Adipocyte (in vitro differentiated cells): Measurements from ENCODE around the gene KIRREL3.
A peak's percentile ranks its signal among the peaks of the same experiment; 100 is the strongest.

ENCODE experiments used
- DNase-seq: peaks from one replicate; pipeline ENCODE4 v3.0.0-alpha.2; 2015; ENCODE audit warnings: low read depth
- H3K27me3 ChIP-seq: replicated peaks from 2 replicates; pipeline ENCODE4 v1.7.0; 2013; ENCODE audit warnings: mild to moderate bottlenecking, low read length, moderate library complexity; ENCODE audit not compliant: control insufficient read depth, insufficient read depth
- H3K36me3 ChIP-seq: 2 replicates; pipeline ENCODE4 v1.7.0; 2013; ENCODE audit warnings: low read length, mild to moderate bottlenecking, moderate library complexity; ENCODE audit not compliant: control insufficient read depth, insufficient read depth, severe bottlenecking
- H3K4me1 ChIP-seq: 2 replicates; pipeline ENCODE4 v1.7.0; 2013; ENCODE audit warnings: mild to moderate bottlenecking, low read length, moderate library complexity; ENCODE audit not compliant: control insufficient read depth, insufficient read depth
- H3K4me3 ChIP-seq: 2 replicates; pipeline ENCODE4 v1.7.0; 2013; ENCODE audit warnings: mild to moderate bottlenecking, low read length, moderate library complexity
- H3K9ac ChIP-seq: 2 replicates; pipeline ENCODE4 v1.7.0; 2013; ENCODE audit warnings: mild to moderate bottlenecking, low read length, moderate library complexity
- H3K9me3 ChIP-seq: 2 replicates; pipeline ENCODE4 v1.7.0; 2013; ENCODE audit warnings: mild to moderate bottlenecking, low read length, moderate library complexity; ENCODE audit not compliant: control insufficient read depth

Gene KIRREL3

GRCh38 chr11:126546694-126547093 lies 453.9 kb downstream of the KIRREL3 start:
- H3K9me3 ChIP-seq: no peaks in the 10 kb centered on the region

GRCh38 chr11:126546191-126546590 lies 454.4 kb downstream of the KIRREL3 start:
- no peak overlapping the region for H3K4me3 ChIP-seq
- no peak for DNase-seq
- no peaks in the 10 kb centered on the region for H3K36me3 ChIP-seq
- no peaks in the 10 kb centered on the region for H3K9me3 ChIP-seq
- H3K27me3 ChIP-seq: peaks cover 11% of the 10 kb centered on the region
- H3K9ac ChIP-seq: no peak overlapping the region
- peaks cover 5% of the 10 kb centered on the region for H3K4me1 ChIP-seq

More at GRCh38 chr11:126546694-126547093, 453.9 kb downstream of the KIRREL3 start:
- DNase-seq: no peak
- Histone ChIP-seq H3K36me3 (no peaks in the 10 kb centered on the region), H3K4me1 (peaks cover 5% of the 10 kb centered on the region), H3K4me3 (no peak overlapping the region), H3K9ac (no peak overlapping the region), H3K27me3 (peaks cover 11% of the 10 kb centered on the region)

GRCh38 chr11:126545057-126545555 lies 455.5 kb downstream of the KIRREL3 start:
- no peak overlapping the region for H3K9ac ChIP-seq
- H3K4me1 ChIP-seq: peaks cover 5% of the 10 kb centered on the region
- H3K36me3 ChIP-seq: no peaks in the 10 kb centered on the region
- H3K4me3 ChIP-seq: no peak overlapping the region
- no peak for DNase-seq
- H3K27me3 ChIP-seq: peaks cover 18% of the 10 kb centered on the region
- H3K9me3 ChIP-seq: no peaks in the 10 kb centered on the region

GRCh38 chr11:126544108-126545056 lies 456.2 kb downstream of the KIRREL3 start:
- no peak overlapping the region for H3K9ac ChIP-seq
- H3K9me3 ChIP-seq: peaks cover 2% of the 10 kb centered on the region
- H3K4me3 ChIP-seq: no peak overlapping the region
- H3K27me3 ChIP-seq: peaks cover 21% of the 10 kb centered on the region
- H3K4me1 ChIP-seq: peaks cover 5% of the 10 kb centered on the region
- no peaks in the 10 kb centered on the region for H3K36me3 ChIP-seq
- peak; percentile 13 for DNase-seq

DNA sequence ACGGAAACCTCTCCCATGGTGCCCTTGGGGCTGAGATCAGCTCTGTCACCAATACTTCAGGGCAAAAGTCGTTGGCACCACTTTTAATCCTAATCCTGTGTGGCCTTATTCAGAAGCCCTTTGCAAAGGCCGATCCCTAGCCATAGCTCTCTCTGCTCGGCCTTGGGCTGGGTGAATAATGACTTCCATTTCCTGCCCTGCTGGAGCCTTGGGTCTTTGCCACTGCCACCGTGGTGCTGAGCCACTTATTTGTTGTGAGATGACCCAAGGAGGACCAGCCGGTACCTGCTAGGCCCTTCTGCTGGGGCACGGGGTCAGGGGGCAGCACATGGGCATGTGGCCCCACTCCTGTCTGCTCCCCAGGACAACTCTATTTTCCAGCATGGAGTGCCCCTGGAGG lies 456.9 kb downstream of the KIRREL3 start:
- Histone ChIP-seq H3K27me3 (peaks cover 26% of the 10 kb centered on the region), H3K36me3 (no peaks in the 10 kb centered on the region), H3K4me1 (peaks cover 5% of the 10 kb centered on the region), H3K9ac (no peak overlapping the region), H3K4me3 (no peak overlapping the region), H3K9me3 (peaks cover 3% of the 10 kb centered on the region)
- DNase-seq: no peak

- Histone ChIP-seq H3K36me3 (no peaks in the 10 kb centered on the region), H3K9me3 (peaks cover 3% of the 10 kb centered on the region), H3K27me3 (peaks cover 32% of the 10 kb centered on the region), H3K4me1 (peaks cover 5% of the 10 kb centered on the region), H3K4me3 (no peak overlapping the region), H3K9ac (no peak overlapping the region)
- DNase-seq: no peak
Measured at GRCh38 chr11:126542334-126543015, 458.1 kb downstream of the KIRREL3 start.

DNA sequence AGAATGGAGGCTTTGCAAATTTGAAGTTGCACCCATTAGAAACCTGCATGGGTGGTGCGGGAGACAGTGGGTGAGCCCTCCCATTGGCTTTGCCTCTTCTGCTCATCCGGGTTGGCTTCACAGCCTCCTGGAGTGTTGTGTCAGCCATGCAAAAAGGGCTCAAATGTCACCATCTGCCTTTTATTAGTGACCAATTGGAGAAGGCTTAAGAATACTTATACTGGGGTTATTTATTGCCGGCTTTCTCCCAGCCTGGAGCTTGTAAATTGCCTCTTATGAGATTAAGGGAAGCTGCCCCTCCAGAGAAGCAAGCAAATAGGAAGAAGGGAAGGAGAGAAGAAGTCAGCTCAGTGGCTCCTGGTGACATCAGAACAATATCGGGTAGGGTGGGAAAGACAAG lies 462.5 kb downstream of the KIRREL3 start:
- H3K4me3 ChIP-seq: no peak overlapping the region
- H3K9ac ChIP-seq: no peak overlapping the region
- no peaks in the 10 kb centered on the region for H3K4me1 ChIP-seq
- peaks cover 36% of the 10 kb centered on the region for H3K27me3 ChIP-seq
- H3K9me3 ChIP-seq: peaks cover 3% of the 10 kb centered on the region
- DNase-seq: no peak
- H3K36me3 ChIP-seq: no peaks in the 10 kb centered on the region

DNA sequence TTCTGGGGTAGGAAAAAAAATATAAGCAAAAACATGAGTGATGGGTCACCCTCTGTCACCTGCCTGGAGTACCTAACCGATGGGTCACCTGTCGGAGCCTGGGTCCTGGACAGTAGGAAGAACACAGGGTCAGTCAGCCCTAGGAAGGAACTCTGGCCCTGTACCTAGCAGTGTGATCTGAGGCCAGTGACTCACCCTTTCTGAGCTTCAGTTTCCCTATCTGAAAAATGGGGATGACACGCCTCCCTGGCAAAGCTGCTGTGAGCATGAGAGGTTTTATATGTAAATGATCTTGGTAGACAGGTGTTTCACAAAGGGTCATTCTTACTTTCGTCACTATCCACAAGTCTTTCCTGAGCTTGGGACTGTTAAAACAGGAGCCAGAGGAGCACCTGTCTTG lies 463.1 kb downstream of the KIRREL3 start:
- Histone ChIP-seq H3K4me1 (no peaks in the 10 kb centered on the region), H3K9ac (no peak overlapping the region), H3K27me3 (peaks cover 36% of the 10 kb centered on the region), H3K4me3 (no peak overlapping the region), H3K36me3 (no peaks in the 10 kb centered on the region), H3K9me3 (peaks cover 3% of the 10 kb centered on the region)
- no peak for DNase-seq

DNA sequence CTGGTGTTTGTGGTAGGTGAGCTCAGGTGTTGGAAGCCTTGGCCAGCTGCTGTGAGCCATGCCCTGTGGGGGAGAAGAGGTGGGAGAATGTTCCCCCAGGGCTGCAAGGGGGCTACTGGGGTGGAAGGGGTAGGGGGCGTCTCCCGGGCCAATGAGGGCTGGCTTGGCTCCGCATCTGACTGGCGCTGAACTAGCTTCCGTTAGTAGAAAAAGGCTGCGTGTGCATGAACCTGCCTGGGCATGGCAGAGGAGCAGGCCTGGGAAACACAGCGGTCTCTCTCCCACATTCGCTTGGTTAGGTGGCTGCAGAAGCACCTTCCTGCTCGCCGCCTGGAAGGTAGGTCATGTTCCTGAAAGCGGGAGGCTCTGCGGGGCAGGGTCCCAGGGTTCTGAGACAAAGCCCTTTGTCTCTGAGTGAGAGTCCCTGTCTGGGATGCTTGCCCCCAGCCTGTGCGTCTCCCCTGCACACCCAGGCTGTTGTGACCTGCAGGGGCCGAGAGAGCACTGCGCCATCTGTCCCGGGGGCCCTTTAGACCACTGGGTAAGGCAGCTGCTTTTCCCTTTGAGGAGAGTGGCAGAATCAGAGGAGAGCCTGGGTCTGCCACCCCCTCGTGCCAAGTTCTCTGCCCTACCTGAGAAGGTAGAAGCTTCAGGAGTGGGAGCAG lies 466.3 kb downstream of the KIRREL3 start:
- Histone ChIP-seq H3K27me3 (peaks cover 22% of the 10 kb centered on the region), H3K4me3 (no peak overlapping the region), H3K9ac (no peak overlapping the region), H3K36me3 (no peaks in the 10 kb centered on the region), H3K9me3 (peaks cover under 1% of the 10 kb centered on the region), H3K4me1 (no peaks in the 10 kb centered on the region)
- no peak for DNase-seq

DNA sequence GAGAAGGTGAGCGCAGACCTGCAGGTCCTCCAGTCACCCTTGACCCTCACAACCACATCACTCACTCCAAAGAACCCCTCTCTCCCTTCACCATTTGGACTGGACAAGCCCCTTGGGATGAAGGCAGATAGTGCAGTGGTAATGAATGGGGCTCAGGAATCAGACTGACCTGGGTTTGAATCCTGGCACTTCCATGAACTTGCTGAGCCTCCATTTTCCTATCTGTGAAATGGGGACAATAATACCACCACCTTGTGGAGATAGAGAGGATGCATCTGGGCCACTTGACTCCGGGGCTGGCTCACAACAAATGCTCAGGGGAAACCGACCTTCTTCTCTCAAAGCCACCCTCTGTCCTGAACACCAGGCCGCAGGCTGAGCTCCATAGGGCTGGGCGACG lies 467.0 kb downstream of the KIRREL3 start:
- Histone ChIP-seq H3K9me3 (no peaks in the 10 kb centered on the region), H3K4me1 (no peaks in the 10 kb centered on the region), H3K27me3 (peaks cover 19% of the 10 kb centered on the region), H3K36me3 (no peaks in the 10 kb centered on the region), H3K4me3 (no peak overlapping the region), H3K9ac (no peak overlapping the region)
- DNase-seq: no peak

- Histone ChIP-seq H3K9ac (no peak overlapping the region), H3K36me3 (no peaks in the 10 kb centered on the region), H3K27me3 (peaks cover 21% of the 10 kb centered on the region), H3K4me1 (no peaks in the 10 kb centered on the region), H3K4me3 (no peak overlapping the region), H3K9me3 (no peaks in the 10 kb centered on the region)
- no peak for DNase-seq
Measured at GRCh38 chr11:126530416-126530815, 470.2 kb downstream of the KIRREL3 start.
